Measurements from ENCODE around the gene FBXO42.

The FBXO42 gene

DNA sequence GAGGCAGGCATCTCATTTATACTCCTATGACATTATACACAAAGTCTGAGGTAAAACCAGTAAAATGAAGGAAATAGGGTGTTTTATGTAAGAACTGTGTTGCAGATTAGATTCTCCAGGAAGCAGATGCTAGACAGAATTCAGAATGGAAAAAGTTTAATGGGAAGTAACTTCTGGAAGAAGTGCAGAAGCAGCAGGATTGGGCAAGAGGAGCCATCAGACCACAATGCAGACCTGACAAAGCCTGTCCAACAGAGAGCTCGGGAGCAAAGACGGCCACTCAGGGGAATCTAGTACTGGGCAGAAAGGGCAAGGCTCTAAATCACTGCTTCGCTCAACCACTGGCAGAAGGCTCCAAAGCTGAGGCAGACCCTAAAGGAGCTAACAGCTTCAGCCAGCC lies 33.7 kb downstream of the FBXO42 start:
- Mint-ChIP-seq H3K4me1 (ENCODE audit: low read depth) (peaks cover 2% of the 10 kb centered on the region), H3K36me3 (ENCODE audit: low read depth) (peaks cover 7% of the 10 kb centered on the region), H3K9me3 (no peaks in the 10 kb centered on the region), H3K27me3 (ENCODE audit: low read depth) (no peaks in the 10 kb centered on the region), H3K4me3 (no peak overlapping the region), H3K27ac (no peak overlapping the region)

DNA sequence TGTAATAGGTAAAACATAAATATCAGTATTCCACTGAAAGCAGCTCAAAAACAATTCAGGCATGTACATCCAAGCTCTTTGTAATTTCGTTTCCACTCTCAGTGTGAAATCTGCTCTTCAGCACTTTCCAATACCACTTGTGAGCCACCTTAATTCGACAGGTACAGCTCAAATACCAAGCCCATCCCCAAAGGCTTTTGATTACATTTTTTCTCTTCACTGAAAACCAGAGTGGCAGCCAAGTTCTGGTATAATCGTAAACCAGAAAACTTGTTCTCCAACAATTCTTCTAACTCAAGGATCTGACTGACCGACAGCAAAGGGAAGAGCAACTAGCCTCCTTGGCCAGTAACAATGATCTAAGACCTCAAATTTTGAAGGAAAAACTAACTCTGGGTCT lies 36.8 kb downstream of the FBXO42 start:
- H3K4me3 Mint-ChIP-seq: no peak overlapping the region
- H3K4me1 Mint-ChIP-seq (ENCODE audit: low read depth): peaks cover 2% of the 10 kb centered on the region
- H3K27ac Mint-ChIP-seq: no peak overlapping the region
- peaks cover 16% of the 10 kb centered on the region for H3K36me3 Mint-ChIP-seq (ENCODE audit: low read depth)
- no peaks in the 10 kb centered on the region for H3K9me3 Mint-ChIP-seq
- no peaks in the 10 kb centered on the region for H3K27me3 Mint-ChIP-seq (ENCODE audit: low read depth)

- Mint-ChIP-seq H3K4me1 (ENCODE audit: low read depth) (no peaks in the 10 kb centered on the region), H3K4me3 (no peak overlapping the region), H3K27me3 (ENCODE audit: low read depth) (no peaks in the 10 kb centered on the region), H3K27ac (no peak overlapping the region), H3K36me3 (ENCODE audit: low read depth) (peaks cover 22% of the 10 kb centered on the region), H3K9me3 (no peaks in the 10 kb centered on the region)
Measured at GRCh38 chr1:16307222-16307621, 45.1 kb downstream of the FBXO42 start.

DNA sequence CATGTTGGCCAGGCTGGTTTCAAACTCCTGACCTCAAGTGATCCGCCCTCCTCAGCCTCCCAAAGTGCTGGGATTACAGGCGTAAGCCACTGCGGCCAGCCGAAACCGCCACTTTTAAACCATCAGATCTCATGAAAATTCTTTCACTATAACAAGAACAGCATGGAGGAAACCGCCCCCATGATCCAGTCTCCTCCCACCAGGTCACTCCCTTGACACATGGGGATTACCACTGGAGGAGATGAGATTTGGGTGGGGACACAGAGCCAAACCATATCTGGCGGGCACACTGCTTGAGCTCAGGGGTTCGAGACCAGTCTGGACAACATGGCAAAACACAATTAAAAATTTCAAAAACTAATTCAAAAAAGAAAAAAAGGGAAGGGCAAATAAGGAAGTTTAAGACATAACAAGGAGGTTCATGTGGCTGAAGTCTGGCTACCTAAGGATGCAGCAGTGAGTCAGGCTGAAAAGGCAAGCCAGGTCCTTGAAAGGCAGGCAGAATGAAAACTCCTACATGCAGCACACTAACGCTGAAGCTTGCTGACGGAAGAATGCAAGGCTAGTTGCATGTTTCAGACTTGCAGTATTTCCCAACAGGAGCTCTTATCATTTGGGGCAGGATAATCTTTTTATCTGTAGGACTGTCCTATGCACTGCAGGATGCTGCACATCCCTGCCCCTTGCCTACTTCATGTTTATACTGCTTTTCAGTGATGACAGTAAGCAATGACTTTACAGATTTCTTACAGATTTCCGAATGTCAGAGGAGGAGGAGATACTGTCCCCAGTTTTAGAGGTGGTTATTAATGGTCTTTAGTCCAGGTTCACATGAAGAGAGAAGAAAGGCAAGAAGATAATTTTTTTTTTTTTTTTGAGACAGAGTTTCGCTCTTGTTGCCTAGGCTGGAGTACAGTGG lies 49.3 kb downstream of the FBXO42 start:
- Mint-ChIP-seq H3K27ac (no peak overlapping the region), H3K9me3 (no peaks in the 10 kb centered on the region), H3K4me1 (ENCODE audit: low read depth) (no peaks in the 10 kb centered on the region), H3K27me3 (ENCODE audit: low read depth) (no peaks in the 10 kb centered on the region), H3K36me3 (ENCODE audit: low read depth) (peaks cover 21% of the 10 kb centered on the region), H3K4me3 (no peak overlapping the region)

- no peaks in the 10 kb centered on the region for H3K27me3 Mint-ChIP-seq (ENCODE audit: low read depth)
- H3K4me1 Mint-ChIP-seq (ENCODE audit: low read depth): no peaks in the 10 kb centered on the region
- no peak overlapping the region for H3K27ac Mint-ChIP-seq
- peaks cover 23% of the 10 kb centered on the region for H3K36me3 Mint-ChIP-seq (ENCODE audit: low read depth)
- H3K4me3 Mint-ChIP-seq: no peak overlapping the region
- H3K9me3 Mint-ChIP-seq: no peaks in the 10 kb centered on the region
Measured at GRCh38 chr1:16300436-16300835, 51.8 kb downstream of the FBXO42 start.

DNA sequence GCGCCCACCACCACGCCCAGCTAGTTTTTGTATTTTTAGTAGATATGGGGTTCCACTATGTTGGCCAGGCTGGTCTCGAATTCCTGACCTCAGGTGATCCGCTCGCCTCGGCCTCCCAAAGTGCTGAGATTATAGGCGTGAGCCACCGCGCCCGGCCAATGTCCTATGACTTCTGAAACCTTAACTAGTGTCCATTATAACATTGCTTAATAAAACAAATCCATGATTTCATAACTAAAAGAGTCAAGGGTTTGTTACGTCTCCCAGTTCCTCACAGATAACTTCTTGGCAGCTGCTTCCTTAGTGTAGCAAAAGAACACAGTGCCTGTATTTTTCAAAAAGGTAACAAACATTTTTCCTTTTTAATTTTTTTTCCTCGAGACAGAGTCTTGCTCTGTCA lies 53.6 kb downstream of the FBXO42 start:
- Mint-ChIP-seq H3K4me1 (ENCODE audit: low read depth) (peaks cover 3% of the 10 kb centered on the region), H3K4me3 (no peak overlapping the region), H3K9me3 (no peaks in the 10 kb centered on the region), H3K27me3 (ENCODE audit: low read depth) (no peaks in the 10 kb centered on the region), H3K27ac (no peak overlapping the region), H3K36me3 (ENCODE audit: low read depth) (peaks cover 32% of the 10 kb centered on the region)

DNA sequence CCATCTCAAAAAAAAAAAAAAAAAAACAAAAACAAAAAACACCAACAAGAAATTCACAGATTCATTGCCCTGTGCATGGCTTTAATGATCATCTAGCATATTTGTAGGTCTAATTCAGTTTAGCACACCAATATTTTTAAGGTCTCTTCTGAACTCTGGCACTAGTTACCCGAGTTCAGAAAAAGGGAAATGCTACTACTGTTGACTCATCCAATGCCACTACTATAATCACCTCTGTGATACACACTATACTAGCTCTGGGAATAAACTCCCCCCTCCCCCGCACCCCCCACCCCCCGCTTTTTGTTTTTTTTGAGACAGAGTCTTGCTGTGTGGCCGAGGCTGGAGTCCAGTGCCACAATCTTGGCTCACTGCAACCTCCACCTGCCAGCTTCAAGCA lies 55.6 kb downstream of the FBXO42 start:
- Mint-ChIP-seq H3K36me3 (ENCODE audit: low read depth) (peaks cover 23% of the 10 kb centered on the region), H3K4me1 (ENCODE audit: low read depth) (peaks cover 3% of the 10 kb centered on the region), H3K27ac (no peak overlapping the region), H3K4me3 (no peak overlapping the region), H3K27me3 (ENCODE audit: low read depth) (no peaks in the 10 kb centered on the region), H3K9me3 (no peaks in the 10 kb centered on the region)

GRCh38 chr1:16294219-16295212 lies 57.8 kb downstream of the FBXO42 start:
- Mint-ChIP-seq H3K9me3 (no peaks in the 10 kb centered on the region), H3K4me3 (no peak overlapping the region), H3K36me3 (ENCODE audit: low read depth) (peaks cover 19% of the 10 kb centered on the region), H3K27me3 (ENCODE audit: low read depth) (no peaks in the 10 kb centered on the region), H3K27ac (no peak overlapping the region), H3K4me1 (ENCODE audit: low read depth) (peaks cover 3% of the 10 kb centered on the region)

DNA sequence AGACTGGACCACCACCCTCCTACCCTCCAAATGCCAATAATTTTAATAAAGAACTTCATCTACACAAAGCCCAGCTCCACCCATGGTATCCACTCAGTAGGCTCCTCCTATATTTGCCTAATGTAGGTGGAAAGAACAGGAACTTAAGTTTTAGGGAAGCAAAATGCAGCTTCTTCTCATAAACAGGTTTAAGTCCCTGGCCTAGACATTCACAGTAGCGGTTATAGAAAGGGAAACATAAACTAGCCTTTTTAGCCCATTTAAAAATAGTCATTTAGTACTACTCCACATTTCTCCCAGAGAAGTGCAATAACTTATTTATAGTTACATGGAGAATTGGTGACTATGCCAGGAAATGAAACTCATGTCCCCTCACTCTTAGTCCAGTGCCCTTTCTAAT lies 58.7 kb downstream of the FBXO42 start:
- H3K27me3 Mint-ChIP-seq (ENCODE audit: low read depth): no peaks in the 10 kb centered on the region
- H3K4me1 Mint-ChIP-seq (ENCODE audit: low read depth): peaks cover 3% of the 10 kb centered on the region
- H3K9me3 Mint-ChIP-seq: no peaks in the 10 kb centered on the region
- peaks cover 19% of the 10 kb centered on the region for H3K36me3 Mint-ChIP-seq (ENCODE audit: low read depth)
- no peak overlapping the region for H3K4me3 Mint-ChIP-seq
- H3K27ac Mint-ChIP-seq: no peak overlapping the region

- no peak overlapping the region for H3K27ac Mint-ChIP-seq
- peaks cover 21% of the 10 kb centered on the region for H3K36me3 Mint-ChIP-seq (ENCODE audit: low read depth)
- H3K9me3 Mint-ChIP-seq: no peaks in the 10 kb centered on the region
- H3K4me1 Mint-ChIP-seq (ENCODE audit: low read depth): peaks cover 3% of the 10 kb centered on the region
- H3K4me3 Mint-ChIP-seq: no peak overlapping the region
- H3K27me3 Mint-ChIP-seq (ENCODE audit: low read depth): no peaks in the 10 kb centered on the region
Measured at GRCh38 chr1:16292739-16293138, 59.5 kb downstream of the FBXO42 start.

DNA sequence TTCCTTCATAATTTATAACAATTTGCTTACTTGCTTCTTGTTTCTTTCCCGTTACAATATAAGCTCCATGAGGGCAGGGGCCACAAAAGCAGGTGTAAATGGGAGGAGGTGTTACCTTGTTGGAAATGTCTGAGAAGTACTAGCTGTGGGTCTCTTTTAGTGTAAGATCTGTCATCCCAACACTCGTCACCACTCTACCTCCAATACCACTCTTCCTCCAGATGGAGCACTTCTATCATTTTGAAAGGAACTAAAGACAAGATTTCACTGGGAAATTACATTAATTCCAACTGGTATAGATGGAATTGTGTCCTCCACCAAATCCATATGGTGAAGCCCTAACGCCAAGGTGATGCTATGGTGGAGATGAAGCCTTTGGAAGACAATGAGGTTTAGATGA lies 62.3 kb downstream of the FBXO42 start:
- Mint-ChIP-seq H3K27ac (no peak overlapping the region), H3K4me3 (no peak overlapping the region), H3K4me1 (ENCODE audit: low read depth) (peaks cover 3% of the 10 kb centered on the region), H3K27me3 (ENCODE audit: low read depth) (no peaks in the 10 kb centered on the region), H3K9me3 (no peaks in the 10 kb centered on the region), H3K36me3 (ENCODE audit: low read depth) (peaks cover 14% of the 10 kb centered on the region)

- Mint-ChIP-seq H3K27me3 (ENCODE audit: low read depth) (no peaks in the 10 kb centered on the region), H3K4me3 (no peak overlapping the region), H3K36me3 (ENCODE audit: low read depth) (peaks cover 6% of the 10 kb centered on the region), H3K4me1 (ENCODE audit: low read depth) (no peaks in the 10 kb centered on the region), H3K9me3 (no peaks in the 10 kb centered on the region), H3K27ac (no peak overlapping the region)
Measured at GRCh38 chr1:16286122-16286521, 66.2 kb downstream of the FBXO42 start.

- Mint-ChIP-seq H3K9me3 (no peaks in the 10 kb centered on the region), H3K4me3 (no peak overlapping the region)
Measured at GRCh38 chr1:16281765-16282164, 70.5 kb downstream of the FBXO42 start.

DNA sequence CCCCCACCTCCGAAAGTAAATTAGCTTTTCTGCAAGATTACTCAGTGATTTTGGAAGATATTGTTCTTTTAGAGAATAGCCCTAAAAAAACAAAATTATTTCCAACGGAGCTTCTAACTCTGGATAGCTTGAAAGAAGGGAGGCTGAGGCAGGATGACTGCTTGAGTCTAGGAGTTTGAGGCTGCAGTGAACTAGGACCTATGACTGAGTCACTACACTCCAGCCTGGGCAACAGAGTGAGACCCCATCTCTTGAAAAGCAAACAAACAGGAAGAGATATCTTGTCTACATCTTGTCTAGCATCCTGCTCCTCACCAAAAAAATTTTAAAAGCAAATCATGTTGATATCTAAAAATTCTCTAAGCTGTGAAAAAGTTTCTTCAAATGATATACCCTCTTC lies 73.1 kb downstream of the FBXO42 start:
- Mint-ChIP-seq H3K4me3 (no peak overlapping the region), H3K27ac (no peak overlapping the region), H3K27me3 (ENCODE audit: low read depth) (no peaks in the 10 kb centered on the region), H3K9me3 (no peaks in the 10 kb centered on the region), H3K4me1 (ENCODE audit: low read depth) (no peaks in the 10 kb centered on the region), H3K36me3 (ENCODE audit: low read depth) (peaks cover 4% of the 10 kb centered on the region)

More at GRCh38 chr1:16281765-16282164, 70.5 kb downstream of the FBXO42 start:
- no peaks in the 10 kb centered on the region for H3K4me1 Mint-ChIP-seq (ENCODE audit: low read depth)
- peaks cover 5% of the 10 kb centered on the region for H3K36me3 Mint-ChIP-seq (ENCODE audit: low read depth)
- H3K27ac Mint-ChIP-seq: no peak overlapping the region
- no peaks in the 10 kb centered on the region for H3K27me3 Mint-ChIP-seq (ENCODE audit: low read depth)

Measured in T-helper 1 cell treated with Interleukin-12 subunit alpha and Interleukin-12 subunit beta and Interleukin-4 antibody, amounts not matched to agents 30 μg/mL and 1 μg/mL, for 36 hours (primary cell).